ENCODE data around the gene SORCS2.

Gene SORCS2

GRCh38 chr4:7309181-7309580 is 116.8 kb downstream of the SORCS2 start:
- DNase-seq = no peak

- DNase-seq = no peak
Observed at GRCh38 chr4:7309636-7310390, 117.5 kb downstream of the SORCS2 start.

GRCh38 chr4:7310451-7310850 is 118.1 kb downstream of the SORCS2 start:
- no peak for DNase-seq

GRCh38 chr4:7311205-7311604 is 118.9 kb downstream of the SORCS2 start:
- no peak for DNase-seq

- no peak for DNase-seq
Observed at GRCh38 chr4:7312691-7313090, 120.4 kb downstream of the SORCS2 start.

- DNase-seq = no peak
Observed at GRCh38 chr4:7313347-7313811, 121.0 kb downstream of the SORCS2 start.

GRCh38 chr4:7313991-7314390 is 121.7 kb downstream of the SORCS2 start:
- DNase-seq = no peak

- DNase-seq = no peak
Observed at GRCh38 chr4:7315286-7315685, 122.9 kb downstream of the SORCS2 start.

- DNase-seq = no peak
Observed at GRCh38 chr4:7315935-7316334, 123.6 kb downstream of the SORCS2 start.

- DNase-seq = no peak
Observed at GRCh38 chr4:7319024-7319423, 126.7 kb downstream of the SORCS2 start.

- DNase-seq = no peak
Observed at GRCh38 chr4:7320206-7320797, 128.0 kb downstream of the SORCS2 start.

GRCh38 chr4:7322166-7322991 is 130.0 kb downstream of the SORCS2 start:
- no peak for DNase-seq

GRCh38 chr4:7323461-7323871 is 131.1 kb downstream of the SORCS2 start:
- DNase-seq = no peak

- no peak for DNase-seq
Observed at GRCh38 chr4:7323872-7324650, 131.7 kb downstream of the SORCS2 start.

GRCh38 chr4:7324651-7325121 is 132.3 kb downstream of the SORCS2 start:
- DNase-seq = no peak

- no peak for DNase-seq
Observed at GRCh38 chr4:7325541-7325940, 133.2 kb downstream of the SORCS2 start.

- DNase-seq = no peak
Observed at GRCh38 chr4:7326306-7326692, 134.0 kb downstream of the SORCS2 start.

GRCh38 chr4:7326693-7327340 is 134.5 kb downstream of the SORCS2 start:
- DNase-seq = no peak

- DNase-seq = no peak
Observed at GRCh38 chr4:7327341-7327885, 135.1 kb downstream of the SORCS2 start.

- DNase-seq = no peak
Observed at GRCh38 chr4:7328162-7328912, 136.0 kb downstream of the SORCS2 start.
